Calu3 (cell line): ENCODE measurements around the gene TRIM27. TPM values are rescaled to one million over a fixed set of nuclear protein-coding genes. Genes with fewer than 3 reads are reported as not detected.

Experiments
- BruUV-seq: library from RNA; stranded (reverse); fragments of 400-500 nt; replicated peaks from 2 replicates; lab custom pipeline; 2021; lab: Mats Ljungman, UMichigan
- CTCF ChIA-PET: fragments of 300-600 bp; sonication (Branson Sonifier 250); formaldehyde crosslinking; loops from one replicate; lab custom pipeline; 2022; ENCODE audit warnings: antibody characterized with exemption; lab: Charles Lee
- DNase-seq: peaks from one replicate; pipeline ENCODE4 v3.0.0; 2022
- H3K27ac Mint-ChIP-seq: one replicate; pipeline ENCODE4 v1.8.0; 2022; ENCODE audit warnings: mixed read lengths; ENCODE audit not compliant: unreplicated experiment
- H3K27me3 Mint-ChIP-seq: one replicate; pipeline ENCODE4 v1.8.0; 2022; ENCODE audit warnings: mixed read lengths; ENCODE audit not compliant: unreplicated experiment
- H3K36me3 Mint-ChIP-seq: one replicate; pipeline ENCODE4 v1.8.0; 2022; ENCODE audit warnings: mild to moderate bottlenecking, moderate library complexity, mixed read lengths; ENCODE audit not compliant: insufficient read depth, unreplicated experiment
- H3K4me1 Mint-ChIP-seq: one replicate; pipeline ENCODE4 v1.8.0; 2022; ENCODE audit warnings: mild to moderate bottlenecking, low read depth, mixed read lengths; ENCODE audit not compliant: unreplicated experiment
- H3K4me3 Mint-ChIP-seq: one replicate; pipeline ENCODE4 v1.8.0; 2022; ENCODE audit warnings: mild to moderate bottlenecking, low read depth, moderate library complexity, mixed read lengths; ENCODE audit not compliant: unreplicated experiment
- H3K9me3 Mint-ChIP-seq: one replicate; pipeline ENCODE4 v1.8.0; 2022; ENCODE audit warnings: low read depth, mixed read lengths; ENCODE audit not compliant: unreplicated experiment
- intact Hi-C: fragments of 100-400 bp; cut with micrococcal nuclease; formaldehyde crosslinking; loops from one replicate; pipeline ENCODE4 v1.10.0; 2022; ENCODE audit not compliant: unreplicated experiment
- total RNA-seq: library from RNA; stranded (reverse); gene quantifications from 2 replicates; pipeline ENCODE4 v1.2.3, GENCODE V29; 2022
- TF ChIP-seq, protein P1 (sequence below): fragments of 200-600 bp; IDR thresholded peaks from one replicate; pipeline ENCODE4 v1.8.0; 2022; ENCODE audit warnings: antibody characterized with exemption; ENCODE audit not compliant: unreplicated experiment

TRIM27 gene
- total RNA-seq, 1 experiment from 2014 or later = 91.6 TPM

DNA sequence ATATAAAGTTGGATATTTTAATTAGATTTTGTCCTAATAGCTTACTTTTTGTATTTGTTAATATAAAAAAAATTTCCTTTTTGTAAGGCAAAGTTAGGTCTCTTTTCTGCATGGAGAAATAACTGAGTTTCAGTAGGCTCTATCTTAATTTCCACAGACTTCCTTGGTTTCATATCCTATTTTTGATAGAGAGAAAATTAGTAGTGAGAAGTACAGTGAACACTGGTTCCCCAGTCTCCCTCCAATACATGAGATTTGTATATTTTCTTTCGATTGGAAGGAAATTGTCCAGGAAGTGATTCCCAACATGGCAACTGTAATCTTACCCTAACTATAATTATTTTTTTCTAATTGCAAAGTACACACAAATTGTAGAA is 26.4 kb downstream of the TRIM27 start:
- peak overlapping the region; percentile 100 for H3K27ac Mint-ChIP-seq
- H3K9me3 Mint-ChIP-seq = no peaks in the 10 kb centered on the region
- TSS peak; percentile 4 for BruUV-seq
- no peaks in the 10 kb centered on the region for H3K4me1 Mint-ChIP-seq
- CTCF ChIA-PET = interaction anchor here (0.7 to 1.0 kb wide), 3 partner anchors 20 to 85 kb away, joined by 3 read pairs; no protein-coding TSS in a partner anchor
- intact Hi-C loops = loop anchor here (2.0 kb wide), 3 partner anchors 25 to 59 kb away; partner anchors contain the start of gene TRIM27
- no peaks in the 10 kb centered on the region for H3K27me3 Mint-ChIP-seq
- DNase-seq = no peak
- H3K4me3 Mint-ChIP-seq = peak overlapping the region; percentile 95
- TF ChIP-seq, protein P1, sequence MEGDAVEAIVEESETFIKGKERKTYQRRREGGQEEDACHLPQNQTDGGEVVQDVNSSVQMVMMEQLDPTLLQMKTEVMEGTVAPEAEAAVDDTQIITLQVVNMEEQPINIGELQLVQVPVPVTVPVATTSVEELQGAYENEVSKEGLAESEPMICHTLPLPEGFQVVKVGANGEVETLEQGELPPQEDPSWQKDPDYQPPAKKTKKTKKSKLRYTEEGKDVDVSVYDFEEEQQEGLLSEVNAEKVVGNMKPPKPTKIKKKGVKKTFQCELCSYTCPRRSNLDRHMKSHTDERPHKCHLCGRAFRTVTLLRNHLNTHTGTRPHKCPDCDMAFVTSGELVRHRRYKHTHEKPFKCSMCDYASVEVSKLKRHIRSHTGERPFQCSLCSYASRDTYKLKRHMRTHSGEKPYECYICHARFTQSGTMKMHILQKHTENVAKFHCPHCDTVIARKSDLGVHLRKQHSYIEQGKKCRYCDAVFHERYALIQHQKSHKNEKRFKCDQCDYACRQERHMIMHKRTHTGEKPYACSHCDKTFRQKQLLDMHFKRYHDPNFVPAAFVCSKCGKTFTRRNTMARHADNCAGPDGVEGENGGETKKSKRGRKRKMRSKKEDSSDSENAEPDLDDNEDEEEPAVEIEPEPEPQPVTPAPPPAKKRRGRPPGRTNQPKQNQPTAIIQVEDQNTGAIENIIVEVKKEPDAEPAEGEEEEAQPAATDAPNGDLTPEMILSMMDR = no peak
- H3K36me3 Mint-ChIP-seq = peaks cover 67% of the 10 kb centered on the region

DNA sequence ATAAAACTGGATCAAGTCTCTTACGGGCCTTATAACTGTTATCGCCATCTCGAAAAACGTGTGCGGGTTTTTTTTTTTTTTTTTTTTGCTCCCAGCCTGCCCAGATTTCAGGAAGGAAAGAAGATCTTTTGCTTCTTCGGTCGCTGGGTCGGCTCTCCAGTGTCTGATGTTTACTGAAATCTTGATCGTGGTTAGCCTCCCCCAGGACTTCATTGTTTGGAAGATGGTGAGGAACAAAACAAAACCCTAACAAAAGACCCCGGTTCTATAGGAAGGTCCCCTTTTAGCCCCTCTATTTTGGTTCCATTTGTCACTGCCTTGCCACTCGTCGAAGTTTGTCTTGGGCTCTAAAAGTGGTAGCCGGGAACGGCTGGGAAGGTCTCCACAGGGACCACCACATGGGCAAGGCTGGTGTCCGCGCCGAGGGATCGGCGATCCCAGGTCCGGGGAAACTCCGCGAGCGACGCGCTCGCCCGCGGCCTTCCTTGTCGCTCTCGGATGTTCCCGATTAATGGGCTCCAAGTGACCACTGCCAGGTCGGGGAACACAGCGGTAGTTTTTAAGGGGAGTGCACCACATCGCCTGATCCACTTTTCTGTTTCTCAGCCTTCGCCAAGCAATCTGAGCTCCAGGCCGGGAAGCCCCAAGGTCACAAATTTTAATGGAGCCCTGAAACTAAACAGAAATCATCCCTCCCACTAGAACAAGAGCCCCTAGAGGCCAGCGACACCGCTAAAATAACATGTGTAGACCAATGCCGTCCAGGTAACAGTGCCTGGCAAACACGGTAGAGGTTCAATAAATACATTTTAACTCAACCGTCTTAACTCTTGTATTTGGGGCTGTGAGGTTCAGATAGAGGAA is 27.0 kb downstream of the TRIM27 start:
- CTCF ChIA-PET = interaction anchor here (0.7 to 2.1 kb wide), 9 partner anchors 20 to 800 kb away, joined by 3 to 11 read pairs (median 3); partner anchors contain the start of gene TRIM27
- peak; percentile 61 for DNase-seq
- Mint-ChIP-seq H3K36me3 (peaks cover 62% of the 10 kb centered on the region), H3K27ac (peak overlapping the region; percentile 100), H3K9me3 (no peaks in the 10 kb centered on the region), H3K27me3 (no peaks in the 10 kb centered on the region), H3K4me3 (peak overlapping the region; percentile 95), H3K4me1 (no peaks in the 10 kb centered on the region)
- TF ChIP-seq, protein P1 = no peak
- intact Hi-C loops = loop anchor here (2.0 kb wide), 3 partner anchors 26 to 58 kb away; partner anchors contain the start of gene TRIM27
- TSS peak; percentile 94 for BruUV-seq

DNA sequence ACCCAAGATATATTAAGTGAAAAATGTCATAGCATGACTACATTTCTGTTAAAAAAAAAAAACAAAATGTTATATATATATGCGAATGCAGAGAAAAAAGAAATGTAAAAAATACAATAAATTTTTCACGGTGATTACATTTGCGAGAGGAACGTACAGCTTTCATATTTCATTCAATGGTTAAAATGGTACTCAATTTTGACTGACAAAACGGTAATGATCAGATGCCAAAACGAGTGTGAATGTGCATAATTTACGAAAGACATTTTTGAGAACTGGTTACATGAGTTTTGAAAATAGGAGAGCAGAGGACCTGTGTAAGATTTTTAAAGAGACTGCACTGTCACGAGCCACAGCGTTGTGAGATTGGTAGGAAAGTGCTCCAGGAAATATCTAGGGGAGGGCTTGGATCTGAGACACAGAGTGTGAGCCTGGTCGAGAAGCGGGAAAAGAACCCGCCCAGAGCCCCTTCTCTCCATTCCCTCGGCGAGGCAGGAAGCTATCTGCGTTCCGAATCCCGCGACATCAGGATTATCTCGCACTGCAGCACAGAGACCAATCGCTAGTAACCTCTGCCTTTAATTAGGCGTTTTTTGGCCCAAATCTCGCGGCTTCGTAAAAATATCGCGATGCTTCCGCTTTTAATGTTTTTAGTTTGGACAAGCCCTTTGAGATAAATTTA is 28.5 kb downstream of the TRIM27 start:
- CTCF ChIA-PET = interaction anchor here (0.7 to 2.1 kb wide), 13 partner anchors 10 to 267 kb away, joined by 3 to 11 read pairs (median 5); no protein-coding TSS in a partner anchor
- Mint-ChIP-seq H3K27me3 (no peaks in the 10 kb centered on the region), H3K4me3 (peak overlapping the region; percentile 95), H3K9me3 (no peaks in the 10 kb centered on the region), H3K36me3 (peaks cover 51% of the 10 kb centered on the region), H3K27ac (peak overlapping the region; percentile 100), H3K4me1 (no peaks in the 10 kb centered on the region)
- TSS peak; percentile 29 for BruUV-seq
- intact Hi-C loops = no loop called here
- TF ChIP-seq, protein P1 = no peak
- peak; percentile 90 for DNase-seq

DNA sequence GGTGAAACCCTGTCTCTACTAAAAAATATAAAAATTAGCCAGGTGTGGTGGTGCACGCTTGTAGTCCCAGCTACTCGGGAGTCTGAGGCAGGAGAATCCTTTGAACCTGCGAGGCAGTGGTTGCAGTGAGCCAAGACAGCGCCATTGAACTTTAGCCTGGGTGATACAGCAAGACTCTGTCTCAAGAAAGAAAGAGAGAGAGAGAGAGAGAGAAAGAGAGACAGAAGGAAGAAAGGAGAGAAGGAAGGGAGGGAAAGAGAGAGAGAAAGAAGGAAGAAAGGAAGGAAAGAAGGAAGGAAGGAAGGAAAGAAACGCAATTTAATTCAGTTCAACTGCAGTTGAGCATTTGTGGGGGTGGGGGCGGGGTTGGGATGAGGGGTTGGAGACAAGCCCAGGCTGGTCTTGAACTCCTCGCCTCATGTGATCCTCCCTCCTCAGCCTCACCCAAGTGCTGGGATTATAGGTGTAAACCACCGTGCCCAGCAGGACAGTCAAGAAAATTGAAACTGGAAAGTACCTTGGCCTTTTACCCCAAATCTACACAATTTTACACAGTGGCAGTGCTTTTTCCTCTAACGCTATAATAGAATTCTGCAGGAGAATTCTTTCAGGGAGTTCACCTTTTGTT is 30.5 kb downstream of the TRIM27 start:
- Mint-ChIP-seq H3K4me3 (no peak overlapping the region), H3K9me3 (no peaks in the 10 kb centered on the region), H3K4me1 (no peaks in the 10 kb centered on the region), H3K27ac (no peak overlapping the region), H3K36me3 (peaks cover 32% of the 10 kb centered on the region), H3K27me3 (no peaks in the 10 kb centered on the region)
- intact Hi-C loops = no loop called here
- no TSS peak for BruUV-seq
- CTCF ChIA-PET = no interaction called here
- no peak for DNase-seq
- TF ChIP-seq, protein P1 = no peak
